CD14-positive monocyte (primary cell): ENCODE data around the gene PIGL. TPM values are rescaled to one million over a fixed set of nuclear protein-coding genes. Genes with fewer than 3 reads are reported as not detected.

Experiments
- DNase-seq, 3 donors: peaks; one replicate each; pipeline ENCODE4 v3.0.0-alpha.2; 2011 to 2022
- H2AFZ ChIP-seq: 2 replicates; pipeline ENCODE4 v1.6.0; 2012; ENCODE audit warnings: mild to moderate bottlenecking, low read depth, low read length, inconsistent platforms; ENCODE audit not compliant: insufficient read depth, poor library complexity, severe bottlenecking
- H3K27ac ChIP-seq, 2 donors: 1 replicate in 1 of 2; 2 replicates in 1 of 2; pipeline ENCODE4 v1.5.1; 2012 to 2013; ENCODE audit warnings: low read length in 2 of 2, control low read depth in 1 of 2, inconsistent platforms in 1 of 2, low read depth in 1 of 2, mild to moderate bottlenecking in 1 of 2
- H3K27me3 ChIP-seq, 2 donors: one replicate each; pipeline versions ENCODE4 v1.6.0 to v1.6.1; 2011 to 2013; ENCODE audit warnings: low read length in 2 of 2; ENCODE audit not compliant: control insufficient read depth in 2 of 2, insufficient read depth in 2 of 2
- H3K36me3 ChIP-seq, 2 donors: replicated peaks in 1 of 2; 1 replicate in 1 of 2; 2 replicates in 1 of 2; pipeline versions ENCODE4 v1.5.1 to v1.6.1; 2012 to 2013; ENCODE audit warnings: low read length in 2 of 2, control low read depth in 1 of 2, inconsistent platforms in 1 of 2, mild to moderate bottlenecking in 1 of 2; ENCODE audit not compliant: insufficient read depth in 2 of 2, control insufficient read depth in 1 of 2
- H3K4me1 ChIP-seq, 2 donors: 1 replicate in 1 of 2; 2 replicates in 1 of 2; pipeline versions ENCODE4 v1.5.1 to v1.6.1; 2012 to 2013; ENCODE audit warnings: low read length in 2 of 2, control low read depth in 1 of 2, inconsistent platforms in 1 of 2, mild to moderate bottlenecking in 1 of 2, moderate library complexity in 1 of 2; ENCODE audit not compliant: insufficient read depth in 2 of 2, control insufficient read depth in 1 of 2
- H3K4me2 ChIP-seq: replicated peaks from 2 replicates; pipeline ENCODE3; 2012; ENCODE audit warnings: low read length, moderate library complexity, mild to moderate bottlenecking; ENCODE audit not compliant: poor library complexity, severe bottlenecking; ENCODE audit errors: extremely low read depth
- H3K4me3 ChIP-seq, 3 experiments: fragments of 200-600 bp in 1 of 3; sonication (generic) in 1 of 3; replicated peaks in 1 of 3; 1 replicate in 2 of 3; 2 replicates in 1 of 3; pipeline ENCODE4 v1.5.1; 2011 to 2013; ENCODE audit warnings: low read length in 3 of 3, mild to moderate bottlenecking in 3 of 3, control low read depth in 2 of 3, low read depth in 2 of 3, inconsistent platforms in 1 of 3, moderate library complexity in 1 of 3
- H3K79me2 ChIP-seq: 2 replicates; pipeline ENCODE4 v1.6.0; 2012; ENCODE audit warnings: mild to moderate bottlenecking, control low read depth, inconsistent platforms, low read length, moderate library complexity; ENCODE audit not compliant: insufficient read depth
- H3K9ac ChIP-seq: 2 replicates; pipeline ENCODE4 v1.6.0; 2017; ENCODE audit warnings: low read length, mild to moderate bottlenecking; ENCODE audit not compliant: insufficient read depth, poor library complexity, severe bottlenecking
- H3K9me3 ChIP-seq, 2 donors: replicated peaks in 1 of 2; 1 replicate in 1 of 2; 2 replicates in 1 of 2; pipeline versions ENCODE4 v1.5.1 to v1.6.1; 2012 to 2013; ENCODE audit warnings: low read length in 2 of 2, control low read depth in 1 of 2; ENCODE audit not compliant: control insufficient read depth in 1 of 2, insufficient read depth in 1 of 2
- H4K20me1 ChIP-seq: 2 replicates; pipeline ENCODE4 v1.6.0; 2012; ENCODE audit warnings: mild to moderate bottlenecking, low read length, control low read depth, moderate library complexity; ENCODE audit not compliant: insufficient read depth
- H3K27ac Mint-ChIP-seq, 7 donors: one replicate each; pipeline ENCODE4 v1.8.0; 2020; ENCODE audit warnings: mild to moderate bottlenecking in 7 of 7, mixed read lengths in 7 of 7, moderate library complexity in 6 of 7, inconsistent platforms in 2 of 7
- H3K27me3 Mint-ChIP-seq, 3 donors: one replicate each; pipeline ENCODE4 v1.8.0; 2021 to 2022; ENCODE audit warnings: low read depth in 3 of 3, mild to moderate bottlenecking in 3 of 3, mixed read lengths in 3 of 3, moderate library complexity in 3 of 3, inconsistent platforms in 1 of 3
- H3K36me3 Mint-ChIP-seq, 2 donors: one replicate each; pipeline ENCODE4 v1.8.0; 2020; ENCODE audit warnings: mixed read lengths in 2 of 2, inconsistent platforms in 1 of 2, mild to moderate bottlenecking in 1 of 2
- H3K4me1 Mint-ChIP-seq: one replicate; pipeline ENCODE4 v1.8.0; 2020; ENCODE audit warnings: mild to moderate bottlenecking, mixed read lengths
- H3K4me3 Mint-ChIP-seq, 2 donors: one replicate each; pipeline ENCODE4 v1.8.0; 2020; ENCODE audit warnings: mild to moderate bottlenecking in 2 of 2, mixed read lengths in 2 of 2, moderate library complexity in 1 of 2
- H3K9me3 Mint-ChIP-seq, 7 donors: one replicate each; pipeline ENCODE4 v1.8.0; 2020 to 2022; ENCODE audit warnings: mixed read lengths in 7 of 7, mild to moderate bottlenecking in 6 of 7, moderate library complexity in 6 of 7, inconsistent platforms in 2 of 7
- WGBS: methylation state at CpG from one replicate; pipeline ENCODE4 v1.1.5; 2013; ENCODE audit warnings: missing lambda C conversion rate; ENCODE audit not compliant: insufficient coverage; 5-methylcytosine and 5-hydroxymethylcytosine counted together
- intact Hi-C, 2 donors: fragments of 100-400 bp; cut with micrococcal nuclease; formaldehyde crosslinking; loops; one replicate each; pipeline versions ENCODE4 v1.15.0 to v1.15.1; 2023
- polyA plus RNA-seq, 3 donors: library from polyadenylated mRNA; depleted of rRNA in 1 of 3; unstranded in 2 of 3; stranded (reverse) in 1 of 3; fragments of 300-500 nt in 2 of 3; fragments of >200 nt in 1 of 3; fragmentation: Illumina TruSeq in 2 of 3; gene quantifications; 1 replicate in 2 of 3; 2 replicates in 1 of 3; pipeline ENCODE4 v1.2.3, GENCODE V29; 2012 to 2021
- TF ChIP-seq, protein P1 (sequence below): fragments of 200-600 bp; IDR thresholded peaks from one replicate; pipeline ENCODE4 v1.8.0; 2022; ENCODE audit warnings: antibody characterized with exemption, mild to moderate bottlenecking

PIGL gene
- polyA plus RNA-seq, 3 donors, result 3.6 to 44.2 (median 4.0) TPM

DNA sequence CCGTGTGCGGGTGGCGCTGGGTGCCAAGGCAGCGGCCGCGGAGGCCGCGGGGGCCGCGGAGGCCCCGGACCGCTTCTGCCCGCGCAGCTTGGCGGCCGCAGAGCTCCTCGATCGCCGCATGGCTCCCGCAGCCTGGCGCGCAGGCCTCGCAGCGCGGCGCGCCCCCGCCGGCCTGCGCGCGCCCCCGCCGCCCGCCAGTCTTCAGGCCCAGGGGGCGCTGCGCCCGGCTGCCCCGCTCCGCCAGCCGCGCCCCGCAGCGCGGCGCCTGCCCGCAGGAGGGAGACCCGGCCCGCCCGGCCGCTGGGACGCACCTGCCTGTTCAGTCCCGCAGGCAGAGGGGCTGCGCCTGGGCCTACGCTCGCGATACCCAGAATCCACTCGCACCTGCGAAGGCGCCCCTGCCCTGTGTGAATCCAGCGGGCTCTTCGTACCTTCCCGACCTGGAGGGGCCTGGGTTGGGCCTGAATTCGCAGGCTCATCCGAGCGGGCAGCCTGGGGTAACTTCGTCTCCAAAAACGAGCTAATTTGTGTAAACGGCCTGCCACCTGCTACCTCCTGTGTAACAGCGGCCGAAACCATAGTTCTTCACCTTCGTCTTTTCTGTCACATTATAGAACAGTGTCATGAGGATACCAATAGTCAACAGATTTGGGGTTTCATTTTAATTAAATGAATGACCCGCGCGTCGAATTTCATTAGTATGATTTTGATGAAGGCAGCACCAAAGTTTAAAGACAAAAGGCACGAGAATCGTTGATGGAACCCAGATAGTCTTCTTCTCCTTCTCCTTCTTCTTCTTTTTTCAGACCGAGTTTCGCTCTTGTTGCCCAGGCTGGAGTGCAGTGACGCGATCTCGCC lies 136.5 kb downstream of the PIGL start, which contains the start of gene CENPV:
TSS of gene CENPV (minus strand) at position 153 of the 858 bp plus-strand sequence. CDS start at position 120, 33 bp downstream.
- Histone ChIP-seq H3K27me3 (peaks cover 21 to 33% of the 10 kb centered on the region in 2 donors), H3K36me3 (no peaks in the 10 kb centered on the region), H3K9me3 (no peaks in the 10 kb centered on the region), H4K20me1 (no peaks in the 10 kb centered on the region), H3K4me3 (peak within 1 kb of the TSS; percentile 33 to 77 (median 55)), H3K4me2 (peak within 1 kb of the TSS; percentile 92), H3K79me2 (no peaks in the 10 kb centered on the region), H3K4me1 (peaks cover 15 to 18% of the 10 kb centered on the region in 2 donors), H3K27ac (no peak within 1 kb of the TSS), H3K9ac (peak within 1 kb of the TSS; percentile 46), H2AFZ (peak within 1 kb of the TSS; percentile 82)
- WGBS, result 8% methylated on average over 75 of the region's 83 CpGs
- peaks cover 48 to 59% (median 55%) of the 10 kb centered on the region in 3 donors for H3K27me3 Mint-ChIP-seq
- TF ChIP-seq, protein P1, sequence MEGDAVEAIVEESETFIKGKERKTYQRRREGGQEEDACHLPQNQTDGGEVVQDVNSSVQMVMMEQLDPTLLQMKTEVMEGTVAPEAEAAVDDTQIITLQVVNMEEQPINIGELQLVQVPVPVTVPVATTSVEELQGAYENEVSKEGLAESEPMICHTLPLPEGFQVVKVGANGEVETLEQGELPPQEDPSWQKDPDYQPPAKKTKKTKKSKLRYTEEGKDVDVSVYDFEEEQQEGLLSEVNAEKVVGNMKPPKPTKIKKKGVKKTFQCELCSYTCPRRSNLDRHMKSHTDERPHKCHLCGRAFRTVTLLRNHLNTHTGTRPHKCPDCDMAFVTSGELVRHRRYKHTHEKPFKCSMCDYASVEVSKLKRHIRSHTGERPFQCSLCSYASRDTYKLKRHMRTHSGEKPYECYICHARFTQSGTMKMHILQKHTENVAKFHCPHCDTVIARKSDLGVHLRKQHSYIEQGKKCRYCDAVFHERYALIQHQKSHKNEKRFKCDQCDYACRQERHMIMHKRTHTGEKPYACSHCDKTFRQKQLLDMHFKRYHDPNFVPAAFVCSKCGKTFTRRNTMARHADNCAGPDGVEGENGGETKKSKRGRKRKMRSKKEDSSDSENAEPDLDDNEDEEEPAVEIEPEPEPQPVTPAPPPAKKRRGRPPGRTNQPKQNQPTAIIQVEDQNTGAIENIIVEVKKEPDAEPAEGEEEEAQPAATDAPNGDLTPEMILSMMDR, result peak; percentile 12
- peaks cover 0 to 6% (median 3%) of the 10 kb centered on the region in 7 donors for H3K9me3 Mint-ChIP-seq
- peaks cover 8 to 12% of the 10 kb centered on the region in 2 donors for H3K36me3 Mint-ChIP-seq
- peak within 1 kb of the TSS; percentile 83 to 93 for H3K4me3 Mint-ChIP-seq
- intact Hi-C loops, result loop anchor here in 1 of 2 donors (10.0 kb wide), 1 partner anchor 69 kb away; no protein-coding TSS in a partner anchor
- H3K27ac Mint-ChIP-seq, result peak within 1 kb of the TSS in 1 of 7 donors; percentile 55
- peaks cover 17% of the 10 kb centered on the region for H3K4me1 Mint-ChIP-seq
- DNase-seq, result peak in 2 of 3 donors; percentile 24 to 27

DNA sequence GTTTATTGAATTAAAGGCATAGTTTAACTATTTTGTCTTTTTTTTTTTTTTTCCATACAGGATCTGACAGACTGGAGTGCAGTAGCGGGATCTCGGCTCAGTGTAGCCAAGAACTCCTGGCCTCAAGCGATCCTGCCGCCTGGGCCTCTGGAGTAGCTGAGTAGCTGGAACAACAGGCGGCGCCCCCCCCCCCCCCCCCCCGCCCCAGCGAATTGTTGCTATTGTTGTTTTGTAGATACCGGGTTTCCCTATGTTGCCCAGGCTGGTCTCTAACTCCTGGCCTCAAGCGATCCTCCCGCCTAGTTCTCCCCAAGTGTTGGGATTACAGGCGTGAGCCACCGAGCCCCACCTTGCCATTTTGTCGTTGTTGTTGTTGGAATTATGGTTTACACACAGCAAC lies 137.6 kb downstream of the PIGL start:
- Mint-ChIP-seq H3K4me3 (peak overlapping the region in 1 of 2 donors; percentile 87), H3K27me3 (peaks cover 50 to 61% (median 57%) of the 10 kb centered on the region in 3 donors), H3K4me1 (peaks cover 17% of the 10 kb centered on the region), H3K27ac (no peak overlapping the region), H3K36me3 (peaks cover 8 to 10% of the 10 kb centered on the region in 2 donors), H3K9me3 (peaks cover 0 to 6% (median 3%) of the 10 kb centered on the region in 7 donors)
- no peaks in the 10 kb centered on the region for H3K36me3 ChIP-seq
- H3K27ac ChIP-seq, result no peak overlapping the region
- no peak overlapping the region for H3K4me3 ChIP-seq
- H3K9ac ChIP-seq, result no peak overlapping the region
- WGBS, result 100% methylated on average over 1 of the region's 14 CpGs
- no peaks in the 10 kb centered on the region for H3K9me3 ChIP-seq
- H3K27me3 ChIP-seq, result peaks cover 21 to 33% of the 10 kb centered on the region in 2 donors
- no peak for DNase-seq
- H4K20me1 ChIP-seq, result no peaks in the 10 kb centered on the region
- H3K79me2 ChIP-seq, result no peaks in the 10 kb centered on the region
- no peak overlapping the region for H2AFZ ChIP-seq
- H3K4me2 ChIP-seq, result no peak overlapping the region
- intact Hi-C loops, result loop anchor here in 1 of 2 donors (10.0 kb wide), 1 partner anchor 70 kb away; no protein-coding TSS in a partner anchor
- TF ChIP-seq, protein P1, result no peak
- peaks cover 15 to 18% of the 10 kb centered on the region in 2 donors for H3K4me1 ChIP-seq
